Ovary (tissue), 9 donors: ENCODE measurements around the gene RPTOR. TPM values are rescaled to one million over a fixed set of nuclear protein-coding genes. Genes with fewer than 3 reads are reported as not detected.

Experiments
- DNase-seq, 5 donors: peaks; one replicate each; pipeline ENCODE4 v3.0.0-alpha.2; 2019 to 2020
- H3K27ac ChIP-seq, 2 donors: fragments of 200-600 bp; one replicate each; pipeline versions ENCODE4 v1.5.1 to v1.8.0; 2019 to 2022
- H3K27me3 ChIP-seq: fragments of 200-600 bp; one replicate; pipeline ENCODE4 v1.8.0; 2022
- H3K36me3 ChIP-seq: fragments of 200-600 bp; sonication (generic); one replicate; pipeline ENCODE4 v1.5.1; 2019
- H3K4me1 ChIP-seq: one replicate; pipeline ENCODE4 v1.8.1; 2013; ENCODE audit warnings: mild to moderate bottlenecking, moderate library complexity; ENCODE audit not compliant: insufficient read depth
- H3K4me3 ChIP-seq: fragments of 200-600 bp; sonication (generic); one replicate; pipeline ENCODE4 v1.5.1; 2017
- H3K9me3 ChIP-seq, 2 donors: fragments of 200-600 bp in 1 of 2; sonication (generic) in 1 of 2; one replicate each; pipeline versions ENCODE4 v1.5.1 to v1.8.1; 2013 to 2019; ENCODE audit warnings: mild to moderate bottlenecking in 1 of 2, moderate library complexity in 1 of 2
- EP300 ChIP-seq: sonication (generic); formaldehyde crosslinking; IDR thresholded peaks from one replicate; pipeline ENCODE4 v1.6.1; 2017; ENCODE audit warnings: antibody characterized with exemption
- POLR2A ChIP-seq: fragments of 450-650 bp; IDR thresholded peaks from one replicate; pipeline ENCODE4 v1.6.1; 2017; ENCODE audit warnings: antibody characterized with exemption, mild to moderate bottlenecking, moderate library complexity
- WGBS, 3 donors: extraction: QIAGEN DNeasy Blood & Tissue Kit in 1 of 3; methylation state at CpG; one replicate each; pipeline versions ENCODE4 v1.1.5 to v1.1.7; 2013 to 2017; 5-methylcytosine and 5-hydroxymethylcytosine counted together
- intact Hi-C, 4 donors: fragments of 100-400 bp; cut with DNase I; formaldehyde crosslinking; loops; one replicate each; pipeline versions ENCODE4 v1.11.0 to v1.15.1; 2022 to 2023
- polyA plus RNA-seq, 2 donors: library from polyadenylated mRNA; stranded (reverse); fragments of 200-250 nt in 1 of 2; fragments of 350-450 nt in 1 of 2; fragmentation: Illumina TruSeq in 1 of 2; extraction: RNeasy Lipid Tissue Mini Kit (QIAGEN cat#74804) in 1 of 2; gene quantifications; one replicate each; pipeline ENCODE4 v1.2.3, GENCODE V29; 2013 to 2014
- total RNA-seq, 7 donors: library from RNA; depleted of rRNA in 2 of 7; stranded (reverse); fragments of >200 nt in 2 of 7; fragmentation: NEBNext Ultra II Directional in 3 of 7; extraction: Animal tissue kit (Norgen Biotek cat#: 25700) in 3 of 7; gene quantifications; one replicate each; pipeline versions ENCODE4 v1.1.0 to v1.2.4, GENCODE V29; 2016 to 2023
- TF ChIP-seq, protein P1 (sequence below), 3 donors: fragments of 450-650 bp in 2 of 3; fragments of 200-600 bp in 1 of 3; IDR thresholded peaks; one replicate each; pipeline versions ENCODE4 v1.5.1 to v1.8.0; 2016 to 2022; ENCODE audit warnings: antibody characterized with exemption in 3 of 3, mild to moderate bottlenecking in 1 of 3
- donor health status: DM: no; HTN: no; CAD: no; lungs with moderate emphysema.
- donor health status: DM: no; HTN: no; CAD: no.
- donor health status: Bipolar disorder and iron deficiency.
- donor health status: DM: yes; HTN: yes; CAD: no.
- donor health status: DM: no; HTN: no; CAD: no.
- donor health status: DM: yes; HTN: yes; CAD: no.

Gene RPTOR
- total and polyA plus RNA-seq, 9 donors = 11.1 to 41.9 (median 27.9) TPM

DNA sequence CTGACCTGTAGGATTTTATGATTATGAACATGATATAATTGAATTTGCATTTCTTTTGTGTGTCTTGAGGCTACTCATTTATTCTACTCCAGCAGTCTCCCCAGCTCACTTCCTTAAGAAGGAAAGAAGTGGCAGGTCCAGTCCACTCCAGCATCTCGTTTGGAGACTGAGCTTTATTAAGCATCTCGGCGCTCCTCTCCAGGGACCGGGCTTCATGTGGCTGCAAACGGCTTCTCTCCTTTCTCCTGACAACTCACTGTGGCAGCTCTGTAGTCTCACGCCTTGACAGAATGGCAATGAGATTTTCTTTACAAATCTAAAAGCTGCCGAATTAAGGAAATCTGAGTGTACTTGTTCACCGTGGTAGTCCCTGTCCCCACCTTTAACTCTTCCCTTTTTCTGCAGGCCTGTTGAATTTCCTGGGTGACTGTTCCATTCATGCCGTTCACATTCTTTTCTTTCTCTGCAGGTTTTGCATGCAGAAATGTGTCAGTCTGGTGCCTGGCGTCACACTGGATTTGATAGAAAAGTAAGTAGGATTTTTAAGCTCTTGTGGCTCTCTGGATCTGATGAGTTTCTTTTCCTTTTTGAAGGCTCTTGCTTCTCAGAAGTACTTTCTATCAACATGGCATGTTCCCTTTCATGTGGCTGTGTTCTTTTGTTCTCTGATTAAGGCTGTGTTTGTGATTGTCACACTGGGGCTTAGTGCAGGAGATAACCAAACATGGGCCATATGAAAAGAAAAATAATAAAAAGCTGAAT, 246.5 kb downstream of the RPTOR start:
- TF ChIP-seq EP300 = no peak
- TF ChIP-seq, protein P1, sequence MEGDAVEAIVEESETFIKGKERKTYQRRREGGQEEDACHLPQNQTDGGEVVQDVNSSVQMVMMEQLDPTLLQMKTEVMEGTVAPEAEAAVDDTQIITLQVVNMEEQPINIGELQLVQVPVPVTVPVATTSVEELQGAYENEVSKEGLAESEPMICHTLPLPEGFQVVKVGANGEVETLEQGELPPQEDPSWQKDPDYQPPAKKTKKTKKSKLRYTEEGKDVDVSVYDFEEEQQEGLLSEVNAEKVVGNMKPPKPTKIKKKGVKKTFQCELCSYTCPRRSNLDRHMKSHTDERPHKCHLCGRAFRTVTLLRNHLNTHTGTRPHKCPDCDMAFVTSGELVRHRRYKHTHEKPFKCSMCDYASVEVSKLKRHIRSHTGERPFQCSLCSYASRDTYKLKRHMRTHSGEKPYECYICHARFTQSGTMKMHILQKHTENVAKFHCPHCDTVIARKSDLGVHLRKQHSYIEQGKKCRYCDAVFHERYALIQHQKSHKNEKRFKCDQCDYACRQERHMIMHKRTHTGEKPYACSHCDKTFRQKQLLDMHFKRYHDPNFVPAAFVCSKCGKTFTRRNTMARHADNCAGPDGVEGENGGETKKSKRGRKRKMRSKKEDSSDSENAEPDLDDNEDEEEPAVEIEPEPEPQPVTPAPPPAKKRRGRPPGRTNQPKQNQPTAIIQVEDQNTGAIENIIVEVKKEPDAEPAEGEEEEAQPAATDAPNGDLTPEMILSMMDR (IDR thresholded peaks at IDR 0.05) = no peak
- TF ChIP-seq POLR2A = no peak

DNA sequence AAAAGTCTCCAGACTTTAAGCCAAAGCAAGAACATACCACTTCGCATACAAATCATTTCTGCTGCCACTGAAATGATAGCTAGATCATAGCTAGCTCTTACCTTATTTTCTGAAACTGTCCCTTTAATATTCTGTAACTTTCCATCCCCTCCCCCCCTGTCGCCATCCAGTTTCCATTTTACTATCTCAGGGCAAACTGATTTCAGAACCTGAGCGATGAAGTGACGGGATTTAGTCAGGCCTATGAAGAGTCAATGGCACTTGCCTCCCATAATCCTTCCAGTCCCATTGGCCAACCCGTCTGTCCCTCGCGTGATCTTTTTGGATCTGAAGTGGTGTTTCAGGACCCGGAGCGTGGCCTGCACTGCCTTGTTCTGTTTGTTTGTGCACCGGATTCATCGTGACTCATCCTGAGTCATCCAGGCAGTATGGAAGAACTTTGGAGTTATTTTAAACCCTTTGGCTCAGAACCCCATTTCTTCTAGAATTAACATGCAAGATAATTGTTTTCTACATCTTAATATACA, 247.2 kb downstream of the RPTOR start:
- intact Hi-C loops = no loop called here
- peaks cover 16% of the 10 kb centered on the region for H3K4me1 ChIP-seq
- TF ChIP-seq, protein P1 (IDR thresholded peaks at IDR 0.05) = no peak
- no peak for TF ChIP-seq EP300
- TF ChIP-seq POLR2A = no peak
- WGBS, 3 donors = 27 to 34% (median 30%) methylated on average over 11 of the region's 11 CpGs
- peak overlapping the region in 1 of 2 donors; percentile 70 for H3K27ac ChIP-seq
- H3K4me3 ChIP-seq = no peak overlapping the region
- no peaks in the 10 kb centered on the region for H3K9me3 ChIP-seq
- no peaks in the 10 kb centered on the region for H3K36me3 ChIP-seq
- DNase-seq = peak; percentile 51 to 81 (median 61)
- no peaks in the 10 kb centered on the region for H3K27me3 ChIP-seq

More for the DNA sequence above, 246.5 kb downstream of the RPTOR start:
- no peaks in the 10 kb centered on the region for H3K36me3 ChIP-seq
- H3K4me1 ChIP-seq = peaks cover 16% of the 10 kb centered on the region
- no peak overlapping the region for H3K4me3 ChIP-seq
- intact Hi-C loops = no loop called here
- H3K27ac ChIP-seq = peak overlapping the region in 1 of 2 donors; percentile 11
- 81 to 83% (median 82%) methylated on average over 10 of the region's 10 CpGs for WGBS, 3 donors
- DNase-seq = no peak
- H3K9me3 ChIP-seq = no peaks in the 10 kb centered on the region
- no peaks in the 10 kb centered on the region for H3K27me3 ChIP-seq

DNA sequence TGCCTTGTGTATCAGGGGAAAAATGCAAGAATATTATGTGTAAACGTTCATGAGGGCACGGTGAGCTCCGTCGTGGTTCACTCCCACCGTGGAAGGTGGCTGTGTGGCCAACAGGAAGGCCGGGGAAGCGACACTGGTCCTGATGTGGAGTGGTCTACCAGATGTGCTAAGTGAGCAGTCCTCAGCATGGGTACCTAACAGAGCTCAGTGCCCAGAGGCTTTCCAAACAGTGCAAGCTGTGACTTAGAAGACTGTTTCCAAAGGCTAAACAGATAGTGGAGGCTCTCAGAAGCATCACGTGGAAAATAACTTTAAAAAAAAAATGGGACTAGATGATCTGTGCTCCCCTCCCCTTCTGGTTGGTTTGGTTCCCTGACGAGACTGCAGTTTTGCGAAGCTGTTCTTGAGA, 247.7 kb downstream of the RPTOR start:
- H3K4me3 ChIP-seq = no peak overlapping the region
- peaks cover 16% of the 10 kb centered on the region for H3K4me1 ChIP-seq
- no peaks in the 10 kb centered on the region for H3K27me3 ChIP-seq
- 27 to 34% (median 31%) methylated on average over 10 of the region's 10 CpGs for WGBS, 3 donors
- peak overlapping the region in 1 of 2 donors; percentile 70 for H3K27ac ChIP-seq
- H3K36me3 ChIP-seq = no peaks in the 10 kb centered on the region
- no peaks in the 10 kb centered on the region for H3K9me3 ChIP-seq
- TF ChIP-seq POLR2A = no peak
- TF ChIP-seq, protein P1 (IDR thresholded peaks at IDR 0.05) = no peak
- no peak for TF ChIP-seq EP300
- DNase-seq = peak in 1 of 5 donors; percentile 39
- intact Hi-C loops = no loop called here

DNA sequence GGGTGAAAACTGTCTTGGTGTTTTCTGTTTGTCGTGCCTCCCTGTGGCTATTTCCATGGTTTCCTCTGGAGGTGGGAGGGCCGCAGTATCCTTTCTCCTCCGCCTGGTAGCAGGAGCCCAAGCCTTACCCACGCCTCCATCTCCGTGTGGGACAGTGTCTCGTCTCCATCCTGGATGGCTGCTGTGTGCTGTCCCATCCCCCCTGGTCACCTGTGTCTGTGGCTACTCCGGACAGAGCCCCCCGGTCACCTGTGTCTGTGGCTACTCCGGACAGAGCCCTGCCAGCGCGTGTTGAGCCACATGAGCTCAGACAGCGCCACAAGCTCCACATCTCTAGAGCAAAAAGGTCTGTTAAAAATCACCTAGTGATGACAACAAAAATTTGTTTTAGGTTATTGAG, 248.8 kb downstream of the RPTOR start:
- 79 to 88% (median 79%) methylated on average over 12 of the region's 12 CpGs for WGBS, 3 donors
- Histone ChIP-seq H3K4me1 (peaks cover 16% of the 10 kb centered on the region), H3K36me3 (no peaks in the 10 kb centered on the region), H3K9me3 (no peaks in the 10 kb centered on the region), H3K4me3 (no peak overlapping the region), H3K27ac (peak overlapping the region in 1 of 2 donors; percentile 46), H3K27me3 (no peaks in the 10 kb centered on the region)
- intact Hi-C loops = no loop called here
- TF ChIP-seq EP300 (no peak), POLR2A (no peak)
- TF ChIP-seq, protein P1 (IDR thresholded peaks at IDR 0.05) = no peak
- no peak for DNase-seq
